ENCODE results near the gene DTX3. TPM values are rescaled to one million over a fixed set of nuclear protein-coding genes. Genes with fewer than 3 reads are reported as not detected.

DTX3 gene
- polyA plus RNA-seq, 1 donor from 2014 or later = 141 TPM

DNA sequence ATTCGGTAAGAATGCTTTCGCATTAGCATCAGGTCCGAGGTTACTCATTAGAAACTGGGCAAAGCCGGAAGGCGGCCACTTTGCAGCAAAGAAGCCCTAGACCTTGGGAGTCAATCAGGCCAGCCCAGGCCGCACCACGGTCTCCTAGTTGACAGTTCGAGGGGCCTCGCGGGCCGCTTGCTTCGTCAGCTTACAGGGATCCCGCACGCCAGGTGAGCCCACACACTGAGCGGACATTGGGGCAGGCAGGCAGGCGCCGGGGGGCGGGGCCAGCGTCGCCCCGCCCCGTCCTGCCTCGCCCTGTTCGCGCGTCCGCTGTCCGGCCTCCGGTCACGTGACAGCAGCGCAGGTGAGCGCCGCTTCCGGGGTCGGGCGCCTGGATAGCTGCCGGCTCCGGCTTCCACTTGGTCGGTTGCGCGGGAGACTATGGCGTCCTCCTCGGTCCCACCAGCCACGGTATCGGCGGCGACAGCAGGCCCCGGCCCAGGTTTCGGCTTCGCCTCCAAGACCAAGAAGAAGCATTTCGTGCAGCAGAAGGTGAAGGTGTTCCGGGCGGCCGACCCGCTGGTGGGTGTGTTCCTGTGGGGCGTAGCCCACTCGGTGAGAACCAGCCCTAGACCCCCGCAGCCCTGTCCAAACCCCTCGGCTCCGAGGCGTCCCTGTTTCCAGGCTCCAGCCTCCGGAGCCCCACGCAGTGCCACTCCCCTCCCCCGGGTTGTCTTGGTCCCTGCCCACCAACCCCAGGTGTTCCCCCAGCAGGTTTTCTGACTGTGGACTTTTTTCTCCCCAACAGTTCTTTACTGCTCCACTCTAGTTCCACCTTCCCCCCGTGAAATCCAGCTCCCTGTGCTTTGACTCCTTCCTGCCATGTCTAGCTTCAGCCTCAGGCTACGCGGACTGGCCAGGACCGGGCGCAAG, 13.5 kb upstream of the DTX3 start, which contains the start of gene PIP4K2C:
TSS of gene PIP4K2C (plus strand) at position 329 of the 918 bp plus-strand sequence. CDS start at position 427, 98 bp downstream.
- H3K36me3 ChIP-seq (ENCODE audit: insufficient read depth, low read length) = no peaks in the 10 kb centered on the region
- no peaks in the 10 kb centered on the region for H4K20me1 ChIP-seq (ENCODE audit: insufficient read depth)
- peak within 1 kb of the TSS; percentile 94 for H3K4me2 ChIP-seq (ENCODE audit: low read length)
- no peaks in the 10 kb centered on the region for H3F3A ChIP-seq (ENCODE audit: insufficient read depth, low read length, poor library complexity, severe bottlenecking)
- peak within 1 kb of the TSS; percentile 96 for H3K4me3 ChIP-seq (ENCODE audit: low read length)
- H3K9me2 ChIP-seq (ENCODE audit: insufficient read depth, low read length) = no peaks in the 10 kb centered on the region
- no peaks in the 10 kb centered on the region for H3K9me3 ChIP-seq (ENCODE audit: low read length)
- peaks cover 2% of the 10 kb centered on the region for H3K79me2 ChIP-seq (replicated peaks; ENCODE audit: insufficient read depth, low read length)
- H2AFZ ChIP-seq (ENCODE audit: low read depth, low read length) = peak within 1 kb of the TSS; percentile 60
- TF ChIP-seq MXI1 (conservative IDR thresholded peaks at IDR 0.05; ENCODE audit: poor library complexity, severe bottlenecking) (peak; percentile 80), POLR2AphosphoS5 (IDR thresholded peaks at IDR 0.05) (peak; percentile 64)
- TF ChIP-seq, protein P1, sequence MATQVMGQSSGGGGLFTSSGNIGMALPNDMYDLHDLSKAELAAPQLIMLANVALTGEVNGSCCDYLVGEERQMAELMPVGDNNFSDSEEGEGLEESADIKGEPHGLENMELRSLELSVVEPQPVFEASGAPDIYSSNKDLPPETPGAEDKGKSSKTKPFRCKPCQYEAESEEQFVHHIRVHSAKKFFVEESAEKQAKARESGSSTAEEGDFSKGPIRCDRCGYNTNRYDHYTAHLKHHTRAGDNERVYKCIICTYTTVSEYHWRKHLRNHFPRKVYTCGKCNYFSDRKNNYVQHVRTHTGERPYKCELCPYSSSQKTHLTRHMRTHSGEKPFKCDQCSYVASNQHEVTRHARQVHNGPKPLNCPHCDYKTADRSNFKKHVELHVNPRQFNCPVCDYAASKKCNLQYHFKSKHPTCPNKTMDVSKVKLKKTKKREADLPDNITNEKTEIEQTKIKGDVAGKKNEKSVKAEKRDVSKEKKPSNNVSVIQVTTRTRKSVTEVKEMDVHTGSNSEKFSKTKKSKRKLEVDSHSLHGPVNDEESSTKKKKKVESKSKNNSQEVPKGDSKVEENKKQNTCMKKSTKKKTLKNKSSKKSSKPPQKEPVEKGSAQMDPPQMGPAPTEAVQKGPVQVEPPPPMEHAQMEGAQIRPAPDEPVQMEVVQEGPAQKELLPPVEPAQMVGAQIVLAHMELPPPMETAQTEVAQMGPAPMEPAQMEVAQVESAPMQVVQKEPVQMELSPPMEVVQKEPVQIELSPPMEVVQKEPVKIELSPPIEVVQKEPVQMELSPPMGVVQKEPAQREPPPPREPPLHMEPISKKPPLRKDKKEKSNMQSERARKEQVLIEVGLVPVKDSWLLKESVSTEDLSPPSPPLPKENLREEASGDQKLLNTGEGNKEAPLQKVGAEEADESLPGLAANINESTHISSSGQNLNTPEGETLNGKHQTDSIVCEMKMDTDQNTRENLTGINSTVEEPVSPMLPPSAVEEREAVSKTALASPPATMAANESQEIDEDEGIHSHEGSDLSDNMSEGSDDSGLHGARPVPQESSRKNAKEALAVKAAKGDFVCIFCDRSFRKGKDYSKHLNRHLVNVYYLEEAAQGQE (IDR thresholded peaks at IDR 0.05; ENCODE audit: borderline replicate concordance) = no peak
- TF ChIP-seq, protein P2, sequence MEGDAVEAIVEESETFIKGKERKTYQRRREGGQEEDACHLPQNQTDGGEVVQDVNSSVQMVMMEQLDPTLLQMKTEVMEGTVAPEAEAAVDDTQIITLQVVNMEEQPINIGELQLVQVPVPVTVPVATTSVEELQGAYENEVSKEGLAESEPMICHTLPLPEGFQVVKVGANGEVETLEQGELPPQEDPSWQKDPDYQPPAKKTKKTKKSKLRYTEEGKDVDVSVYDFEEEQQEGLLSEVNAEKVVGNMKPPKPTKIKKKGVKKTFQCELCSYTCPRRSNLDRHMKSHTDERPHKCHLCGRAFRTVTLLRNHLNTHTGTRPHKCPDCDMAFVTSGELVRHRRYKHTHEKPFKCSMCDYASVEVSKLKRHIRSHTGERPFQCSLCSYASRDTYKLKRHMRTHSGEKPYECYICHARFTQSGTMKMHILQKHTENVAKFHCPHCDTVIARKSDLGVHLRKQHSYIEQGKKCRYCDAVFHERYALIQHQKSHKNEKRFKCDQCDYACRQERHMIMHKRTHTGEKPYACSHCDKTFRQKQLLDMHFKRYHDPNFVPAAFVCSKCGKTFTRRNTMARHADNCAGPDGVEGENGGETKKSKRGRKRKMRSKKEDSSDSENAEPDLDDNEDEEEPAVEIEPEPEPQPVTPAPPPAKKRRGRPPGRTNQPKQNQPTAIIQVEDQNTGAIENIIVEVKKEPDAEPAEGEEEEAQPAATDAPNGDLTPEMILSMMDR (IDR thresholded peaks at IDR 0.05; ENCODE audit: poor library complexity, severe bottlenecking) = no peak
- H3K27ac ChIP-seq (ENCODE audit: low read length) = peak within 1 kb of the TSS; percentile 39
- H3K9ac ChIP-seq (ENCODE audit: low read length) = peak within 1 kb of the TSS; percentile 74
- no peaks in the 10 kb centered on the region for H3K27me3 ChIP-seq (ENCODE audit: insufficient read depth, low read depth, low read length)

DNA sequence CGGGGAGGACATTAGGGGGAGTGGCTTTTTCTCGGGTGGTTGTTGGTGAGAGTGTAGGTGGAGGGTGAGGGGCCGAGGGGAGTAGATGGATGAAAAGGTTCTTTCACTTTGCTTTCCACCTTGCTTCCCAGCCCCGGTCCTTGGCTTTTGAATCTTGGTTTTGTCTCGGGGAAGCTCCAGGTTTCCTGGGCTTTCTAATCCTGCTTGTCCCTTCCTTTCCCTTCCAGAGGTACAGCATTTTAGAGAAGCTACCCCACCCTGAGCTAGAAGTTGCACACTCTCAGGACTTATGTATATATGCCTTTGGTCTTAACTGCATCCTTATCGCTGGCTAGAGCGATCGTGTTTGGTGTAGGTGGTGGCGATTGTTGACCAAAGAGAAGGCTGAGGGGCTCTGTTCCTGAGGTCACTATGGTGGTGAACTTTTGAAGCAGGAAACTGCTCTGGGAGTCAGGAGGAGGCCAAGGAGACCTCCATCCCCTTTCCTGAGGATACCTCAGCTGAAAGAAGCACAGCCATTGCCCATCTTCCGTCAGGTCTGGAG, 12.8 kb upstream of the DTX3 start:
- Histone ChIP-seq H3K79me2 (replicated peaks; ENCODE audit: insufficient read depth, low read length) (peaks cover 2% of the 10 kb centered on the region), H3F3A (ENCODE audit: insufficient read depth, low read length, poor library complexity, severe bottlenecking) (no peaks in the 10 kb centered on the region), H4K20me1 (ENCODE audit: insufficient read depth) (no peaks in the 10 kb centered on the region), H2AFZ (ENCODE audit: low read depth, low read length) (peak overlapping the region; percentile 60), H3K4me2 (ENCODE audit: low read length) (peak overlapping the region; percentile 94), H3K4me3 (ENCODE audit: low read length) (peak overlapping the region; percentile 96), H3K27me3 (ENCODE audit: insufficient read depth, low read depth, low read length) (no peaks in the 10 kb centered on the region), H3K9ac (ENCODE audit: low read length) (peak overlapping the region; percentile 74), H3K9me3 (ENCODE audit: low read length) (no peaks in the 10 kb centered on the region), H3K9me2 (ENCODE audit: insufficient read depth, low read length) (no peaks in the 10 kb centered on the region), H3K27ac (ENCODE audit: low read length) (peak overlapping the region; percentile 39), H3K36me3 (ENCODE audit: insufficient read depth, low read length) (no peaks in the 10 kb centered on the region)
- TF ChIP-seq EZH2 (IDR thresholded peaks at IDR 0.05; ENCODE audit: borderline replicate concordance, insufficient read depth, low read length, poor library complexity, severe bottlenecking) = no peak
- TF ChIP-seq SMC3 (conservative IDR thresholded peaks at IDR 0.05; ENCODE audit: poor library complexity) = no peak
- TF ChIP-seq, protein P1 (IDR thresholded peaks at IDR 0.05; ENCODE audit: borderline replicate concordance) = no peak
- no peak for TF ChIP-seq EP300 (conservative IDR thresholded peaks at IDR 0.05; ENCODE audit: poor library complexity, severe bottlenecking)
- no peak for TF ChIP-seq TAF1 (IDR thresholded peaks at IDR 0.05; ENCODE audit: low read depth)
- no peak for TF ChIP-seq POLR2AphosphoS5 (IDR thresholded peaks at IDR 0.05)
- TF ChIP-seq MXI1 (conservative IDR thresholded peaks at IDR 0.05; ENCODE audit: poor library complexity, severe bottlenecking) = no peak
- no peak for TF ChIP-seq RAD21 (conservative IDR thresholded peaks at IDR 0.05)
- TF ChIP-seq, protein P2 (IDR thresholded peaks at IDR 0.05; ENCODE audit: poor library complexity, severe bottlenecking) = no peak
